GM18861 (cell line): ENCODE data around the gene RIC8B.

Source experiments
- ATAC-seq: cut with Tn5 transposase; IDR thresholded peaks from one replicate; pipeline ENCODE4 v1.9.1; 2021; ENCODE audit not compliant: unreplicated experiment

RIC8B gene

GRCh38 chr12:106801167-106801708 is 26.8 kb downstream of the RIC8B start:
- ATAC-seq: no peak

GRCh38 chr12:106801830-106802533 is 27.5 kb downstream of the RIC8B start:
- ATAC-seq: no peak

- no peak for ATAC-seq
Measured at GRCh38 chr12:106804668-106805067, 30.2 kb downstream of the RIC8B start.

GRCh38 chr12:106814714-106815113 is 40.2 kb downstream of the RIC8B start:
- ATAC-seq: no peak

GRCh38 chr12:106815741-106816140 is 41.3 kb downstream of the RIC8B start:
- no peak for ATAC-seq

- ATAC-seq: no peak
Measured at GRCh38 chr12:106816231-106816630, 41.7 kb downstream of the RIC8B start.

GRCh38 chr12:106819991-106820390 is 45.5 kb downstream of the RIC8B start:
- ATAC-seq: no peak

GRCh38 chr12:106831699-106832098 is 57.2 kb downstream of the RIC8B start:
- ATAC-seq: no peak

- ATAC-seq: no peak
Measured at GRCh38 chr12:106837782-106838181, 63.3 kb downstream of the RIC8B start.

GRCh38 chr12:106839333-106839732 is 64.9 kb downstream of the RIC8B start:
- no peak for ATAC-seq

- ATAC-seq: no peak
Measured at GRCh38 chr12:106840243-106840642, 65.8 kb downstream of the RIC8B start.

GRCh38 chr12:106841510-106842302 is 67.2 kb downstream of the RIC8B start:
- no peak for ATAC-seq

GRCh38 chr12:106845902-106846301 is 71.4 kb downstream of the RIC8B start:
- no peak for ATAC-seq

- ATAC-seq: no peak
Measured at GRCh38 chr12:106847861-106848260, 73.4 kb downstream of the RIC8B start.

- ATAC-seq: no peak
Measured at GRCh38 chr12:106851306-106851705, 76.8 kb downstream of the RIC8B start.

- ATAC-seq: no peak
Measured at GRCh38 chr12:106854723-106855122, 80.2 kb downstream of the RIC8B start.

GRCh38 chr12:106855221-106855758 is 80.8 kb downstream of the RIC8B start:
- no peak for ATAC-seq

- no peak for ATAC-seq
Measured at GRCh38 chr12:106861984-106862916, 87.8 kb downstream of the RIC8B start.

GRCh38 chr12:106863189-106863588 is 88.7 kb downstream of the RIC8B start:
- no peak for ATAC-seq

- no peak for ATAC-seq
Measured at GRCh38 chr12:106865683-106866082, 91.2 kb downstream of the RIC8B start.
